ENCODE results near the gene STAT3. TPM values are rescaled to one million over a fixed set of nuclear protein-coding genes. Genes with fewer than 3 reads are reported as not detected.

Gene STAT3
- total RNA-seq, 2 donors from 2014 or later: 217 to 360 TPM

DNA sequence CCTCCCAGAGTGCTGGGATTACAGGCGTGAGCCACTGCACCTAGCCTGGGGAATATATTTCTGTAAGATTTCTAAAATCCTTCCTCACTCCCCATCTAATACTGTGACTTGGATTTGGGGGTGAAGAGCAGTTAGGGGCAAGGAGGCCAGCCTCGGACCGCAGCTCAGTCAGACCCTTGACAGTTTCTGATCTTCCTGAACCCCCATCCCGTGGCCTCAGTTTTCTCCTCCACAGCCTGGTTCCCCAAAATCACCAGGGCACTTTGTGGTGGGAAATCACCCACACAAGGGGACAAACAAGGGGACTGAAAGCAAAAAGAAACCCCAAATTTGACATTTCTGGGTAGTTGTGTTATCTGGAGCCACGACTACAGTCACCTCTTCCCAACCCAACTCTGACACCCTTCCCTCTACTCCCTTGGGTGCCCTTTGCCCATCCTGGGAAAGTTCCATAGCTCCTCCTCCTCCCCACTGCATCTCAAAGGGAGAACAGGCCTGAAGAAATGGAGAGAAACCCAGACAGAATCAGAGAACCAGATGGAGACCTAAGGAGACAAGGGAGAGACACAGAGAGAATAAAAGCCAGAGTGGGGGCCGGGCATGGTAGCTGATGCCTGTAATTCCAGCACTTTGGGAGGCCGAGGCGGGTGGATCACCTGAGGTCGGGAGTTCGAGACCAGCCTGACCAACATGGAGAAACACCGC lies 102.7 kb downstream of the STAT3 start:
- ATAC-seq (ENCODE audit: insufficient number of reproducible peaks, low FRiP score, low read depth): no peak
- peaks cover 8 to 34% of the 10 kb centered on the region in 2 donors for H3K4me1 ChIP-seq (ENCODE audit: control insufficient read depth in 1 of 2, low read depth in 2 of 2)
- no peak for DNase-seq (ENCODE audit: low spot score)
- H3K4me3 ChIP-seq: no peak overlapping the region
- no peaks in the 10 kb centered on the region for H3K9me3 ChIP-seq
- H3K27me3 ChIP-seq (replicated peaks; ENCODE audit: insufficient read depth): no peaks in the 10 kb centered on the region
- no peaks in the 10 kb centered on the region for H3K36me3 ChIP-seq
- H3K27ac ChIP-seq: no peak overlapping the region
- TF ChIP-seq CTCF (IDR thresholded peaks at IDR 0.05): no peak

GRCh38 chr17:42284566-42284965 lies 103.7 kb downstream of the STAT3 start:
- no peak for TF ChIP-seq CTCF (IDR thresholded peaks at IDR 0.05)
- Histone ChIP-seq H3K9me3 (no peaks in the 10 kb centered on the region), H3K4me1 (ENCODE audit: control insufficient read depth in 1 of 2, low read depth in 2 of 2) (peaks cover 8 to 27% of the 10 kb centered on the region in 2 donors), H3K27ac (no peak overlapping the region), H3K4me3 (no peak overlapping the region), H3K27me3 (replicated peaks; ENCODE audit: insufficient read depth) (no peaks in the 10 kb centered on the region), H3K36me3 (no peaks in the 10 kb centered on the region)
- no peak for ATAC-seq (ENCODE audit: insufficient number of reproducible peaks, low FRiP score, low read depth)
- DNase-seq (ENCODE audit: low spot score): no peak

DNA sequence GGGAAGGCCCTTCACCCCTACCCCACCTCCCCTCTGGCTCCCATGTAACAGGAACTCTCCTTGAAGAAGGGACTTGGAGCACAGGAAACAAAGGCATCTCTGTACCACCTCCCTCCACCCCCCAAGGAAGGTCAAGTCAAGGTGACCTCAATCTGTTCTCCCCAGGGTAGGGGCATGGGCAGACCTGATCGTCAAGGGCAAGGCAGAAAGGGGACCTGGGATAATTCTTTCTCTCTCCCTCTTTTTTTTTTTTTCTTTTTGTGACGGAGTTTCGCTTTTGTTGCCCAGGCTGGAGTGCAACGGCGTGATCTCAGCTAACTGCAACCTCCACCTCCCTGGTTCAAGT lies 104.2 kb downstream of the STAT3 start:
- no peak for DNase-seq (ENCODE audit: low spot score)
- Histone ChIP-seq H3K27ac (no peak overlapping the region), H3K4me1 (ENCODE audit: control insufficient read depth in 1 of 2, low read depth in 2 of 2) (peaks cover 8 to 21% of the 10 kb centered on the region in 2 donors), H3K9me3 (no peaks in the 10 kb centered on the region), H3K36me3 (no peaks in the 10 kb centered on the region), H3K4me3 (no peak overlapping the region), H3K27me3 (replicated peaks; ENCODE audit: insufficient read depth) (no peaks in the 10 kb centered on the region)
- TF ChIP-seq CTCF (IDR thresholded peaks at IDR 0.05): no peak
- ATAC-seq (ENCODE audit: insufficient number of reproducible peaks, low FRiP score, low read depth): no peak

GRCh38 chr17:42283241-42284023 lies 104.8 kb downstream of the STAT3 start:
- TF ChIP-seq CTCF (IDR thresholded peaks at IDR 0.05): no peak
- Histone ChIP-seq H3K4me1 (ENCODE audit: control insufficient read depth in 1 of 2, low read depth in 2 of 2) (peaks cover 8 to 17% of the 10 kb centered on the region in 2 donors), H3K9me3 (no peaks in the 10 kb centered on the region), H3K27ac (no peak overlapping the region), H3K4me3 (no peak overlapping the region), H3K27me3 (replicated peaks; ENCODE audit: insufficient read depth) (no peaks in the 10 kb centered on the region), H3K36me3 (no peaks in the 10 kb centered on the region)
- ATAC-seq (ENCODE audit: insufficient number of reproducible peaks, low FRiP score, low read depth): no peak
- DNase-seq (ENCODE audit: low spot score): no peak

GRCh38 chr17:42282478-42283080 lies 105.7 kb downstream of the STAT3 start:
- ATAC-seq (ENCODE audit: insufficient number of reproducible peaks, low FRiP score, low read depth): no peak
- H3K27ac ChIP-seq: no peak overlapping the region
- peaks cover 8 to 17% of the 10 kb centered on the region in 2 donors for H3K4me1 ChIP-seq (ENCODE audit: control insufficient read depth in 1 of 2, low read depth in 2 of 2)
- no peak for TF ChIP-seq CTCF (IDR thresholded peaks at IDR 0.05)
- no peaks in the 10 kb centered on the region for H3K9me3 ChIP-seq
- no peak overlapping the region for H3K4me3 ChIP-seq
- no peaks in the 10 kb centered on the region for H3K36me3 ChIP-seq
- no peak for DNase-seq (ENCODE audit: low spot score)
- no peaks in the 10 kb centered on the region for H3K27me3 ChIP-seq (replicated peaks; ENCODE audit: insufficient read depth)
